GM23338 (cell line): Measurements from ENCODE around the gene UBE2R2. TPM values are rescaled to one million over a fixed set of nuclear protein-coding genes. Genes with fewer than 3 reads are reported as not detected.

Source experiments
- ATAC-seq: fragments of 200-7000 bp; cut with Tn5 transposase; 3 replicates; pipeline ENCODE4 v1.9.1; 2020
- DNase-seq: peaks from one replicate; pipeline ENCODE4 v3.0.0-alpha.2; 2015; ENCODE audit warnings: low spot score
- H2AFZ ChIP-seq: fragments of 200-600 bp; sonication (generic); 2 replicates; pipeline ENCODE4 v1.8.0; 2016; ENCODE audit warnings: antibody characterized with exemption, mild to moderate bottlenecking, moderate library complexity
- H3F3A ChIP-seq: fragments of 200-600 bp; sonication (generic); replicated peaks from 2 replicates; pipeline ENCODE4 v1.8.0; 2017; ENCODE audit warnings: antibody characterized with exemption, mixed run types, low read depth
- H3K27ac ChIP-seq: fragments of 200-600 bp; sonication (generic); 2 replicates; pipeline ENCODE4 v1.6.1; 2016; ENCODE audit warnings: low read depth
- H3K27me3 ChIP-seq: fragments of 200-600 bp; sonication (generic); 2 replicates; pipeline ENCODE4 v1.8.0; 2016; ENCODE audit warnings: mild to moderate bottlenecking, mixed run types, moderate library complexity; ENCODE audit not compliant: insufficient read depth
- H3K36me3 ChIP-seq: fragments of 200-600 bp; sonication (generic); 2 replicates; pipeline ENCODE4 v1.8.0; 2016; ENCODE audit warnings: mild to moderate bottlenecking; ENCODE audit not compliant: insufficient read depth
- H3K4me1 ChIP-seq: fragments of 200-600 bp; sonication (generic); 2 replicates; pipeline ENCODE4 v1.8.0; 2016; ENCODE audit warnings: mild to moderate bottlenecking, moderate library complexity; ENCODE audit not compliant: insufficient read depth
- H3K4me2 ChIP-seq: fragments of 200-600 bp; sonication (generic); 2 replicates; pipeline ENCODE4 v1.7.1; 2017; ENCODE audit warnings: mixed run types
- H3K4me3 ChIP-seq: fragments of 200-600 bp; sonication (generic); 2 replicates; pipeline ENCODE4 v1.6.1; 2016; ENCODE audit warnings: mixed run types
- H3K79me2 ChIP-seq: fragments of 200-600 bp; sonication (generic); replicated peaks from 2 replicates; pipeline ENCODE4 v1.8.0; 2017; ENCODE audit warnings: mild to moderate bottlenecking; ENCODE audit not compliant: insufficient read depth
- H3K9me2 ChIP-seq: fragments of 200-600 bp; sonication (generic); 2 replicates; pipeline ENCODE4 v1.8.0; 2017; ENCODE audit not compliant: insufficient read depth
- H4K20me1 ChIP-seq: fragments of 200-600 bp; sonication (generic); replicated peaks from 2 replicates; pipeline ENCODE4 v1.8.0; 2017; ENCODE audit warnings: mild to moderate bottlenecking; ENCODE audit not compliant: insufficient read depth
- H3K27ac Mint-ChIP-seq: 2 replicates; pipeline ENCODE4 v1.8.0; 2020; ENCODE audit warnings: inconsistent platforms, mild to moderate bottlenecking, moderate library complexity, mixed read lengths
- H3K27me3 Mint-ChIP-seq: 3 replicates; pipeline ENCODE4 v1.8.0; 2022; ENCODE audit warnings: low read depth, mild to moderate bottlenecking, moderate library complexity, mixed read lengths, inconsistent platforms; ENCODE audit not compliant: insufficient read depth, poor library complexity
- H3K36me3 Mint-ChIP-seq: 3 replicates; pipeline ENCODE4 v1.8.0; 2021; ENCODE audit warnings: low read depth, mild to moderate bottlenecking, inconsistent platforms, moderate library complexity, mixed read lengths
- H3K4me1 Mint-ChIP-seq: 3 replicates; pipeline ENCODE4 v1.8.0; 2020; ENCODE audit warnings: mild to moderate bottlenecking, inconsistent platforms, mixed read lengths
- H3K4me3 Mint-ChIP-seq: 3 replicates; pipeline ENCODE4 v1.8.0; 2021; ENCODE audit warnings: moderate library complexity, mild to moderate bottlenecking, inconsistent platforms, mixed read lengths
- H3K9me3 Mint-ChIP-seq: 3 replicates; pipeline ENCODE4 v1.8.0; 2020; ENCODE audit warnings: moderate library complexity, mild to moderate bottlenecking, inconsistent platforms, mixed read lengths
- CREB1 ChIP-seq: fragments of 250-450 bp; sonication (Bioruptor Pico); IDR thresholded peaks from 2 replicates; pipeline ENCODE4 v1.5.0; 2020; ENCODE audit warnings: low read depth, mild to moderate bottlenecking, moderate library complexity
- CTCF ChIP-seq, 2 experiments: fragments of 200-600 bp in 1 of 2; sonication (generic) in 1 of 2; conservative IDR thresholded peaks; 2 replicates each; pipeline versions ENCODE4 v1.5.1 to v1.6.1; 2016 to 2017; ENCODE audit warnings: antibody characterized with exemption in 2 of 2, low read depth in 2 of 2, mild to moderate bottlenecking in 2 of 2, moderate library complexity in 1 of 2
- ETS1 ChIP-seq: IDR thresholded peaks from 2 replicates; pipeline ENCODE4 v1.6.1; 2016; ENCODE audit warnings: antibody characterized with exemption
- EZH2 ChIP-seq: fragments of 200-600 bp; sonication (generic); IDR thresholded peaks from one replicate; pipeline ENCODE4 v1.8.0; 2017; ENCODE audit warnings: antibody characterized with exemption, mild to moderate bottlenecking, low read depth; ENCODE audit not compliant: unreplicated experiment
- EZH2phosphoT487 ChIP-seq: fragments of 200-600 bp; sonication (generic); IDR thresholded peaks from one replicate; pipeline ENCODE4 v1.8.1; 2018; ENCODE audit warnings: antibody characterized with exemption; ENCODE audit not compliant: unreplicated experiment
- JUNB ChIP-seq: IDR thresholded peaks from one replicate; pipeline ENCODE4 v1.6.1; 2016; ENCODE audit warnings: antibody characterized with exemption; ENCODE audit not compliant: unreplicated experiment
- NANOG ChIP-seq: IDR thresholded peaks from 2 replicates; pipeline ENCODE4 v1.6.1; 2016; ENCODE audit warnings: antibody characterized with exemption, borderline replicate concordance
- POLR2AphosphoS5 ChIP-seq: IDR thresholded peaks from 2 replicates; pipeline ENCODE4 v1.6.1; 2016; ENCODE audit warnings: antibody characterized with exemption, low read depth
- REST ChIP-seq: IDR thresholded peaks from one replicate; pipeline ENCODE4 v1.6.1; 2018; ENCODE audit warnings: antibody characterized with exemption; ENCODE audit not compliant: unreplicated experiment
- STAT1 ChIP-seq: IDR thresholded peaks from one replicate; pipeline ENCODE4 v1.6.1; 2016; ENCODE audit warnings: antibody characterized with exemption; ENCODE audit not compliant: unreplicated experiment
- ZNF114 ChIP-seq: fragments of 250-450 bp; sonication (Bioruptor Pico); IDR thresholded peaks from 2 replicates; pipeline ENCODE4 v1.5.0; 2020; ENCODE audit warnings: mild to moderate bottlenecking, moderate library complexity
- ZNF331 ChIP-seq: fragments of 250-450 bp; sonication (Bioruptor Pico); IDR thresholded peaks from 2 replicates; pipeline ENCODE4 v1.5.0; 2020; ENCODE audit warnings: low read depth, mild to moderate bottlenecking, moderate library complexity
- polyA plus RNA-seq: library from polyadenylated mRNA; unstranded; fragments of >200 nt; fragmentation: Nextera tagmentation; extraction: Ambion mirVana; gene quantifications from 2 replicates; pipeline ENCODE4 v1.2.1, GENCODE V29; 2016
- total RNA-seq: library from RNA; depleted of rRNA; stranded (reverse); fragments of >200 nt; shearing (Covaris generic); gene quantifications from 2 replicates; pipeline ENCODE4 v1.2.3, GENCODE V29; 2014

Gene UBE2R2
- total and polyA plus RNA-seq, 2 experiments from 2014 or later, result 23.4 to 32.5 TPM

GRCh38 chr9:33923079-33923478 lies 106.1 kb downstream of the UBE2R2 start:
- Histone ChIP-seq H4K20me1 (peaks cover 14% of the 10 kb centered on the region), H3K4me3 (no peak overlapping the region), H3F3A (peaks cover 15% of the 10 kb centered on the region), H3K9me2 (no peaks in the 10 kb centered on the region), H3K79me2 (no peaks in the 10 kb centered on the region; the same call in 1 of the 2 replicates), H3K27me3 (no peaks in the 10 kb centered on the region), H3K36me3 (peaks cover 49% of the 10 kb centered on the region), H3K27ac (0 out of 2 replicates have a peak overlapping the region, but pooled peaks have one; percentile 19), H2AFZ (no peak overlapping the region), H3K4me2 (no peak overlapping the region), H3K4me1 (peaks cover 11% of the 10 kb centered on the region)
- DNase-seq (no peak), ATAC-seq (no peak)
- Mint-ChIP-seq H3K36me3 (peaks cover 94% of the 10 kb centered on the region), H3K27me3 (peaks cover 36% of the 10 kb centered on the region), H3K27ac (no peak overlapping the region), H3K9me3 (no peaks in the 10 kb centered on the region), H3K4me1 (peaks cover 19% of the 10 kb centered on the region), H3K4me3 (no peak overlapping the region)
- TF ChIP-seq JUNB, result no peak
- no peak for TF ChIP-seq CREB1
- no peak for TF ChIP-seq ETS1
- TF ChIP-seq CTCF (conservative IDR thresholded peaks at IDR 0.05; ENCODE audit: low read depth in 2 of 2), result no peak
- TF ChIP-seq EZH2, result no peak
- TF ChIP-seq REST, result no peak
- TF ChIP-seq EZH2phosphoT487, result no peak
- no peak for TF ChIP-seq NANOG
- TF ChIP-seq POLR2AphosphoS5, result no peak; the same call in 1 of the 2 replicates
- TF ChIP-seq ZNF114 (CRISPR knock-in tag), result no peak
- TF ChIP-seq STAT1, result no peak
- TF ChIP-seq ZNF331 (CRISPR knock-in tag), result no peak
